Measurements from ENCODE around the gene TRIM52. TPM values are rescaled to one million over a fixed set of nuclear protein-coding genes. Genes with fewer than 3 reads are reported as not detected.

TRIM52 gene
- total and polyA plus RNA-seq, 2 donors (not counting 1 experiment from before 2014, with no cell fraction given): 7.9 to 8.1 TPM

DNA sequence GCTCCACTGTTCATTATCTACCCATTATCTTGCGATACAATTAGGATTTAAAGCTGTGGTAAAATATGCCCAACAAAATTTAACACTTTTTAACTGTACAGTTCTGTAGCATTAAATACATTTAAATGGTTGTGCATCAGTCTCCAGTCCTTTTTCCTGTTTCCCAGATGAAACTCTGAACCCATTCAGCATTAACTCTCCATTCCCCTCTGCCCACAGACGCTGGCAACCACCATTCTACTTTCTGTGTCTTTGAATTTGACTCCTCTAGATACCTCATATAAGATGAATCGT, 53.0 kb downstream of the TRIM52 start:
- no peak overlapping the region for H3K4me2 ChIP-seq (ENCODE audit: extremely low read depth, insufficient read depth, low read length)

GRCh38 chr5:181207214-181207959, 53.6 kb downstream of the TRIM52 start:
- H3K9ac ChIP-seq (ENCODE audit: insufficient read depth, low read length): peak overlapping the region; percentile 26
- H3K27me3 ChIP-seq (ENCODE audit: control insufficient read depth, insufficient read depth, low read length): no peaks in the 10 kb centered on the region
- no peaks in the 10 kb centered on the region for H4K20me1 ChIP-seq (ENCODE audit: control insufficient read depth, extremely low read depth, insufficient read depth, low read length)
- no peaks in the 10 kb centered on the region for H3K36me3 ChIP-seq (ENCODE audit: control insufficient read depth, insufficient read depth, low read length)
- H3K4me2 ChIP-seq (ENCODE audit: extremely low read depth, insufficient read depth, low read length): peak overlapping the region; percentile 85
- DNase-seq (ENCODE audit: low read depth in 2 of 2): peak; percentile 91 to 94
- H3K27ac ChIP-seq (ENCODE audit: insufficient read depth, low read length): peak overlapping the region; percentile 84
- no peaks in the 10 kb centered on the region for H3K9me3 ChIP-seq (ENCODE audit: control insufficient read depth, insufficient read depth, low read depth, low read length)
- TF ChIP-seq EZH2 (IDR thresholded peaks at IDR 0.05; ENCODE audit: low read length, missing control alignments) (no peak), CTCF (conservative IDR thresholded peaks at IDR 0.05 in 1 of 2, IDR thresholded peaks at IDR 0.05 in 1 of 2; ENCODE audit: low read depth in 1 of 2, low read length in 2 of 2) (no peak)
- peaks cover 8% of the 10 kb centered on the region for H3K4me1 ChIP-seq (ENCODE audit: control insufficient read depth, extremely low read depth, insufficient read depth, low read length)
- H3K79me2 ChIP-seq (ENCODE audit: control insufficient read depth, insufficient read depth, low read length): no peaks in the 10 kb centered on the region
- H2AFZ ChIP-seq (ENCODE audit: low read length): peak overlapping the region; percentile 71
- H3K4me3 ChIP-seq (replicated peaks in 1 of 4; ENCODE audit: control extremely low read depth in 1 of 4, insufficient read depth in 1 of 4, low read depth in 3 of 4, low read length in 4 of 4): peak overlapping the region; percentile 65 to 78 (median 68)

More for the DNA sequence above, 53.0 kb downstream of the TRIM52 start:
- no peaks in the 10 kb centered on the region for H3K9me3 ChIP-seq (ENCODE audit: control insufficient read depth, insufficient read depth, low read depth, low read length)
- no peaks in the 10 kb centered on the region for H3K27me3 ChIP-seq (ENCODE audit: control insufficient read depth, insufficient read depth, low read length)
- H3K36me3 ChIP-seq (ENCODE audit: control insufficient read depth, insufficient read depth, low read length): no peaks in the 10 kb centered on the region
- H3K79me2 ChIP-seq (ENCODE audit: control insufficient read depth, insufficient read depth, low read length): no peaks in the 10 kb centered on the region
- H4K20me1 ChIP-seq (ENCODE audit: control insufficient read depth, extremely low read depth, insufficient read depth, low read length): no peaks in the 10 kb centered on the region
- no peak overlapping the region for H3K27ac ChIP-seq (ENCODE audit: insufficient read depth, low read length)
- H3K4me1 ChIP-seq (ENCODE audit: control insufficient read depth, extremely low read depth, insufficient read depth, low read length): peaks cover 8% of the 10 kb centered on the region
- H3K9ac ChIP-seq (ENCODE audit: insufficient read depth, low read length): no peak overlapping the region
- TF ChIP-seq EZH2 (IDR thresholded peaks at IDR 0.05; ENCODE audit: low read length, missing control alignments) (no peak), CTCF (conservative IDR thresholded peaks at IDR 0.05 in 1 of 2, IDR thresholded peaks at IDR 0.05 in 1 of 2; ENCODE audit: low read depth in 1 of 2, low read length in 2 of 2) (no peak)
- DNase-seq (ENCODE audit: low read depth in 2 of 2): no peak
- H2AFZ ChIP-seq (ENCODE audit: low read length): no peak overlapping the region
- peak overlapping the region in 2 of 4 experiments; percentile 68 to 78 for H3K4me3 ChIP-seq (replicated peaks in 1 of 4; ENCODE audit: control extremely low read depth in 1 of 4, insufficient read depth in 1 of 4, low read depth in 3 of 4, low read length in 4 of 4)

DNA sequence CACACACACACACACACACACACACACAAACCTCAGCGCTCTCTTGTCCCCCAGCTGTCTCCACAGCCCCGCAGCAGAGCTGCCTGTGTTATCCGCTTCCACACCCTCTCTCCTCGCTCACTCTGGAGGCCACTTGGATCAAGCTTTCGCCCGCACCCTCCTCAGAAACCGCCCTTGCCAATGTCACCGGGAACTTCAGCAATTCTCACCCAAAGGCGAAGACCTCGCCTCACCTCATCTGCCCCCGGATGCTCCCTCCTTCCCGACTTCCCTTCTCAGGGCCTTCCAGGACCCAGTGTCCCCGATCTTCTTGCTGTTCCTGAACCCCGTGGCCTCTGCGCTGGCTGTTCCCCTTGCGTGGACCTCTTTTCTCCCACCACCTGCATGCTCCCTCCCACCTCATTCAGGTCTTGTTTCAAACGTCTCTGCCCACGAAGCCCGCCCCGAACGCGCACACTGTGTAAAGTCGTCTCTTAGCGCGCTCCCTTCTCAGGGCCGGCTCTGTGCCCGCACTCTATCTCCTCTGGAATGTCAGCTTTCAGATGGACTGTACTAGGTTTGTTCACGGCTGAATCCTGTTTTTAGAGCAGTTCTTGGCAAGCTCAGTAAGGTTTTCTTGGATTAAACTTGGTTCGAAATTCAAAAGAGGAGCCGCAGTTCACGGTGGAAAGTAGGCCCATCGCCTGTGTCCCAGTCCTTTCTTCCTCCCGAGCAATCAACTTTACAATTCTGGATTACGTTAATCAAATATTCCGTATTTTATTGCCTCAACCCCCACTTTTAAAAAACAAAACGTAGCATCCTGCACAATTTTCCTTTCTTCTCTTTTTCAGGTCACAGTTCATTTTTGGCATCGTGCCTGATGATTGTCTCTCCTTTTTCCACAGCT, 54.9 kb downstream of the TRIM52 start:
- H3K27me3 ChIP-seq (ENCODE audit: control insufficient read depth, insufficient read depth, low read length): no peaks in the 10 kb centered on the region
- no peak overlapping the region for H3K27ac ChIP-seq (ENCODE audit: insufficient read depth, low read length)
- H3K4me2 ChIP-seq (ENCODE audit: extremely low read depth, insufficient read depth, low read length): peak overlapping the region; percentile 81
- no peaks in the 10 kb centered on the region for H3K36me3 ChIP-seq (ENCODE audit: control insufficient read depth, insufficient read depth, low read length)
- peaks cover 8% of the 10 kb centered on the region for H3K4me1 ChIP-seq (ENCODE audit: control insufficient read depth, extremely low read depth, insufficient read depth, low read length)
- DNase-seq (ENCODE audit: low read depth in 2 of 2): peak; percentile 31 to 39
- H4K20me1 ChIP-seq (ENCODE audit: control insufficient read depth, extremely low read depth, insufficient read depth, low read length): no peaks in the 10 kb centered on the region
- no peaks in the 10 kb centered on the region for H3K9me3 ChIP-seq (ENCODE audit: control insufficient read depth, insufficient read depth, low read depth, low read length)
- TF ChIP-seq EZH2 (IDR thresholded peaks at IDR 0.05; ENCODE audit: low read length, missing control alignments) (no peak), CTCF (conservative IDR thresholded peaks at IDR 0.05 in 1 of 2, IDR thresholded peaks at IDR 0.05 in 1 of 2; ENCODE audit: low read depth in 1 of 2, low read length in 2 of 2) (no peak)
- H3K4me3 ChIP-seq (replicated peaks in 1 of 4; ENCODE audit: control extremely low read depth in 1 of 4, insufficient read depth in 1 of 4, low read depth in 3 of 4, low read length in 4 of 4): peak overlapping the region; percentile 9 to 62 (median 28)
- no peaks in the 10 kb centered on the region for H3K79me2 ChIP-seq (ENCODE audit: control insufficient read depth, insufficient read depth, low read length)
- no peak overlapping the region for H3K9ac ChIP-seq (ENCODE audit: insufficient read depth, low read length)
- peak overlapping the region; percentile 31 for H2AFZ ChIP-seq (ENCODE audit: low read length)

Measured in fibroblast of lung (primary cell).